HEK293 (cell line): Measurements from ENCODE around the gene TRUB2.

Source experiments
- CTCF ChIA-PET: fragments of 350-600 bp; formaldehyde crosslinking; extraction: SDS; loops from one replicate; lab custom pipeline; 2021; ENCODE audit warnings: antibody characterized with exemption; lab: Yijun Ruan, JAX
- POLR2A ChIA-PET: fragments of 300-600 bp; formaldehyde crosslinking; extraction: SDS; loops from one replicate; lab custom pipeline; 2020; ENCODE audit warnings: antibody characterized with exemption, inconsistent platforms; lab: Yijun Ruan, JAX
- H3K27ac ChIP-seq: fragments of 200-500 bp; sonication (Bioruptor generic); 2 replicates; pipeline ENCODE4 v1.5.1; 2014; ENCODE audit warnings: low read depth, low read length, control low read depth, inconsistent platforms; ENCODE audit errors: extremely low read depth
- H3K36me3 ChIP-seq, 2 experiments: fragments of 200-500 bp in 1 of 2; sonication (Bioruptor generic) in 1 of 2; 1 replicate in 1 of 2; 2 replicates in 1 of 2; pipeline ENCODE4 v1.5.1; 2014 to 2017; ENCODE audit warnings: inconsistent platforms in 2 of 2, low read length in 2 of 2; ENCODE audit not compliant: control insufficient read depth in 2 of 2, insufficient read depth in 1 of 2
- H3K4me1 ChIP-seq: fragments of 200-500 bp; sonication (Bioruptor generic); 2 replicates; pipeline ENCODE4 v1.5.1; 2014; ENCODE audit warnings: mild to moderate bottlenecking, low read length, inconsistent platforms; ENCODE audit not compliant: control insufficient read depth, insufficient read depth
- H3K4me3 ChIP-seq: 2 replicates; pipeline ENCODE4 v1.5.1; 2011; ENCODE audit warnings: low read depth, mild to moderate bottlenecking, control low read depth, low read length, moderate library complexity
- H3K9me3 ChIP-seq: fragments of 200-500 bp; sonication (Bioruptor generic); 2 replicates; pipeline ENCODE4 v1.5.1; 2014; ENCODE audit warnings: low read depth, low read length, inconsistent platforms; ENCODE audit not compliant: control insufficient read depth, insufficient read depth
- AEBP2 ChIP-seq: fragments of 450-650 bp; formaldehyde crosslinking; IDR thresholded peaks from 2 replicates; pipeline ENCODE4 v1.5.1; 2016; ENCODE audit warnings: missing biosample characterization, missing genetic modification characterization, borderline replicate concordance
- IKZF3 ChIP-seq: fragments of 450-650 bp; IDR thresholded peaks from 2 replicates; pipeline ENCODE4 v1.5.0; 2018; ENCODE audit warnings: missing biosample characterization, mild to moderate bottlenecking, missing genetic modification characterization, moderate library complexity
- KLF7 ChIP-seq: fragments of 450-650 bp; formaldehyde crosslinking; IDR thresholded peaks from 2 replicates; pipeline ENCODE4 v1.5.1; 2016; ENCODE audit warnings: missing biosample characterization, missing genetic modification characterization, borderline replicate concordance
- OVOL3 ChIP-seq: fragments of 450-650 bp; formaldehyde crosslinking; IDR thresholded peaks from 2 replicates; pipeline ENCODE4 v1.5.1; 2016; ENCODE audit warnings: missing biosample characterization, missing genetic modification characterization
- PBX3 ChIP-seq: sonication (generic); formaldehyde crosslinking; IDR thresholded peaks from 2 replicates; pipeline ENCODE4 v1.8.1; 2022; ENCODE audit warnings: mild to moderate bottlenecking, moderate library complexity, missing genetic modification reagents
- SCRT2 ChIP-seq: fragments of 450-650 bp; formaldehyde crosslinking; IDR thresholded peaks from 2 replicates; pipeline ENCODE4 v1.5.1; 2016; ENCODE audit warnings: missing biosample characterization, missing genetic modification characterization
- ZFHX2 ChIP-seq: fragments of 450-650 bp; formaldehyde crosslinking; conservative IDR thresholded peaks from 2 replicates; pipeline ENCODE4 v1.5.1; 2016; ENCODE audit warnings: missing biosample characterization, missing genetic modification characterization
- ZNF114 ChIP-seq: fragments of 450-650 bp; formaldehyde crosslinking; IDR thresholded peaks from 2 replicates; pipeline ENCODE4 v1.5.0; 2017; ENCODE audit warnings: missing biosample characterization, missing genetic modification characterization
- ZNF157 ChIP-seq: fragments of 450-650 bp; formaldehyde crosslinking; IDR thresholded peaks from 2 replicates; pipeline ENCODE4 v1.5.1; 2016; ENCODE audit warnings: missing biosample characterization, missing genetic modification characterization
- ZNF366 ChIP-seq: fragments of 450-650 bp; formaldehyde crosslinking; conservative IDR thresholded peaks from 2 replicates; pipeline ENCODE4 v1.5.1; 2016; ENCODE audit warnings: missing biosample characterization, missing genetic modification characterization
- ZNF664 ChIP-seq: fragments of 450-650 bp; formaldehyde crosslinking; IDR thresholded peaks from 2 replicates; pipeline ENCODE4 v1.5.1; 2016; ENCODE audit warnings: missing biosample characterization, missing genetic modification characterization
- ZNF670 ChIP-seq: fragments of 450-650 bp; formaldehyde crosslinking; IDR thresholded peaks from 2 replicates; pipeline ENCODE4 v1.5.1; 2016; ENCODE audit warnings: missing biosample characterization, missing genetic modification characterization, low read depth
- ZNF747 ChIP-seq: fragments of 450-650 bp; formaldehyde crosslinking; IDR thresholded peaks from 2 replicates; pipeline ENCODE4 v1.5.1; 2016; ENCODE audit warnings: missing biosample characterization, missing genetic modification characterization
- ZNF837 ChIP-seq: fragments of 450-650 bp; formaldehyde crosslinking; IDR thresholded peaks from 2 replicates; pipeline ENCODE4 v1.5.1; 2016; ENCODE audit warnings: missing biosample characterization, missing genetic modification characterization
- TF ChIP-seq, protein P1 (sequence below): fragments of 450-650 bp; formaldehyde crosslinking; conservative IDR thresholded peaks from 2 replicates; pipeline ENCODE4 v1.5.1; 2016; ENCODE audit warnings: low read depth, missing biosample characterization, missing genetic modification characterization

The TRUB2 gene

DNA sequence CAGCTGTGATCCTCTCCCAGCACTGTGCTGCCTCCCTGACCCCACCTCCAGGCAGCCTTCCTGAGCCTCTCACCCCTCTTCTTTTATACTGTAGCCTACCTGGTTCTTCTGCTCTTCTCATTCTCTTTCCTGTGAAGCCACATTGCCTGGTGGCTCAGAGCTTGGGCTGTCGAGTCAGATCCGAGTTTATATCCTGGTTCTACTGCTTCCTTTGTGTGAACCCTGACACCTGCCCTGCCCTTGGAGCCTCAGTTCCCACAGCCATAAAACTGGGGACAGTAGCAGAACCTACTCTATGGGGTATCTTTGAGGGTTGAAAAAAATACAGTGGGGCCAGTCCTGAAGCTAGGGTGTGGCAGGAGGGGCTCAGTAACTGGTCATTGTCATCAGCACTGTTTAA, 26.9 kb upstream of the TRUB2 start:
- CTCF ChIA-PET = interaction anchor here (0.9 to 1.2 kb wide), 2 partner anchors 13 to 89 kb away, joined by 4 to 5 read pairs; no protein-coding TSS in a partner anchor
- POLR2A ChIA-PET = interaction anchor here (1.8 kb wide), 1 partner anchor 13 kb away, joined by 4 read pairs; no protein-coding TSS in a partner anchor

DNA sequence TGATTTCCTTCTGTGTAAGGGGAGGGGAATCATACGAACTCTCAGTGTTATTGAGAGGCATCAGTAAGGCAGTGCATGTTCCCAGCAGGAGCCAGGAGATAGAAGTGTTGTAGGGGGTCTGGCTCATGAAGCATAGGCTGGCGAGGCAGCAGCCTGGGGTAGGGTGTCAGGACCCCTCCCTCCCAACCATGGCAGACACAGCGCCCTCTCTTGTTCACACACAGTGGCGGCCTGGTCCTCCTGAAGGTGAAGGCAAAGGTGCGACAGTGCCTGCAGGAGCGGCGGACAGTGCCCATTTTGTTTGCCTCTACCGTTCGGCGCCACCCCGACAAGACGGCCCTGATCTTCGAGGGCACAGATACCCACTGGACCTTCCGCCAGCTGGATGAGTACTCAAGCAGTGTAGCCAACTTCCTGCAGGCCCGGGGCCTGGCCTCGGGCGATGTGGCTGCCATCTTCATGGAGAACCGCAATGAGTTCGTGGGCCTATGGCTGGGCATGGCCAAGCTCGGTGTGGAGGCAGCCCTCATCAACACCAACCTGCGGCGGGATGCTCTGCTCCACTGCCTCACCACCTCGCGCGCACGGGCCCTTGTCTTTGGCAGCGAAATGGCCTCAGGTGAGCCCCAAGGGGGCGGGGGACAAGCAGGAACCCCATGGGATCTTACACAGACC, 22.8 kb upstream of the TRUB2 start:
- ChIA-PET POLR2A (interaction anchor here (0.5 kb wide), 1 partner anchor 609 kb away, joined by 3 read pairs; no protein-coding TSS in a partner anchor), CTCF (interaction anchor here (0.7 to 1.3 kb wide), 3 partner anchors 15 to 49 kb away, joined by 3 to 9 read pairs (median 4); no protein-coding TSS in a partner anchor)
- TF ChIP-seq PBX3 (CRISPR knock-in tag) (no peak), ZNF670 (no peak), KLF7 (tag by site-specific recombination) (no peak), SCRT2 (tag by site-specific recombination) (no peak)
- Histone ChIP-seq H3K27ac (no peak overlapping the region), H3K36me3 (peaks cover 6 to 72% of the 10 kb centered on the region in 2 experiments; a peak in 2 of 3 replicates), H3K4me3 (no peak overlapping the region), H3K4me1 (no peaks in the 10 kb centered on the region), H3K9me3 (no peaks in the 10 kb centered on the region)

More for the DNA sequence above, 26.9 kb upstream of the TRUB2 start:
- no peak overlapping the region for H3K27ac ChIP-seq
- no peak overlapping the region for H3K4me3 ChIP-seq
- TF ChIP-seq ZNF837 (no peak), ZNF366 (tag by site-specific recombination) (no peak), ZNF114 (tag by site-specific recombination) (no peak), ZNF664 (tag by site-specific recombination) (no peak), OVOL3 (tag by site-specific recombination) (no peak), IKZF3 (tag by site-specific recombination) (no peak), AEBP2 (tag by site-specific recombination) (no peak), ZNF747 (tag by site-specific recombination) (no peak), ZNF157 (no peak), ZFHX2 (no peak)
- TF ChIP-seq, protein P1, sequence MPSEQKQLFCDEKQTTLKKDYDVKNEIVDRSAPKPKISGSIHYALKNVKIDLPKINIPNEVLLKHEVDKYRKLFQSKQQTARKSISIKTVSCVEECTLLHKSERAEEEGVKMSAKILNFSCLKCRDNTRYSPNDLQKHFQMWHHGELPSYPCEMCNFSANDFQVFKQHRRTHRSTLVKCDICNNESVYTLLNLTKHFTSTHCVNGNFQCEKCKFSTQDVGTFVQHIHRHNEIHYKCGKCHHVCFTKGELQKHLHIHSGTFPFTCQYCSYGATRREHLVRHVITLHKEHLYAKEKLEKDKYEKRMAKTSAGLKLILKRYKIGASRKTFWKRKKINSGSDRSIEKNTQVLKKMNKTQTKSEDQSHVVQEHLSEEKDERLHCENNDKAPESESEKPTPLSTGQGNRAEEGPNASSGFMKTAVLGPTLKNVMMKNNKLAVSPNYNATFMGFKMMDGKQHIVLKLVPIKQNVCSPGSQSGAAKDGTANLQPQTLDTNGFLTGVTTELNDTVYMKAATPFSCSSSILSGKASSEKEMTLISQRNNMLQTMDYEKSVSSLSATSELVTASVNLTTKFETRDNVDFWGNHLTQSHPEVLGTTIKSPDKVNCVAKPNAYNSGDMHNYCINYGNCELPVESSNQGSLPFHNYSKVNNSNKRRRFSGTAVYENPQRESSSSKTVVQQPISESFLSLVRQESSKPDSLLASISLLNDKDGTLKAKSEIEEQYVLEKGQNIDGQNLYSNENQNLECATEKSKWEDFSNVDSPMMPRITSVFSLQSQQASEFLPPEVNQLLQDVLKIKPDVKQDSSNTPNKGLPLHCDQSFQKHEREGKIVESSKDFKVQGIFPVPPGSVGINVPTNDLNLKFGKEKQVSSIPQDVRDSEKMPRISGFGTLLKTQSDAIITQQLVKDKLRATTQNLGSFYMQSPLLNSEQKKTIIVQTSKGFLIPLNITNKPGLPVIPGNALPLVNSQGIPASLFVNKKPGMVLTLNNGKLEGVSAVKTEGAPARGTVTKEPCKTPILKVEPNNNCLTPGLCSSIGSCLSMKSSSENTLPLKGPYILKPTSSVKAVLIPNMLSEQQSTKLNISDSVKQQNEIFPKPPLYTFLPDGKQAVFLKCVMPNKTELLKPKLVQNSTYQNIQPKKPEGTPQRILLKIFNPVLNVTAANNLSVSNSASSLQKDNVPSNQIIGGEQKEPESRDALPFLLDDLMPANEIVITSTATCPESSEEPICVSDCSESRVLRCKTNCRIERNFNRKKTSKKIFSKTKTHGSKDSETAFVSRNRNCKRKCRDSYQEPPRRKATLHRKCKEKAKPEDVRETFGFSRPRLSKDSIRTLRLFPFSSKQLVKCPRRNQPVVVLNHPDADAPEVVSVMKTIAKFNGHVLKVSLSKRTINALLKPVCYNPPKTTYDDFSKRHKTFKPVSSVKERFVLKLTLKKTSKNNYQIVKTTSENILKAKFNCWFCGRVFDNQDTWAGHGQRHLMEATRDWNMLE = no peak
- H3K36me3 ChIP-seq = peaks cover 6 to 74% of the 10 kb centered on the region in 2 experiments; a peak in 2 of 3 replicates
- H3K4me1 ChIP-seq = no peaks in the 10 kb centered on the region
- no peaks in the 10 kb centered on the region for H3K9me3 ChIP-seq
